Measurements from ENCODE around the gene LPIN1. TPM values are rescaled to one million over a fixed set of nuclear protein-coding genes. Genes with fewer than 3 reads are reported as not detected.
"Not testable (repeated sequence)": the region's sequence is repeated elsewhere in the genome, so short reads cannot be mapped to it uniquely, and the experiment has no call there.

Gene LPIN1
- total RNA-seq, 1 donor from 2014 or later, result 43.0 TPM

- TF ChIP-seq CTCF (IDR thresholded peaks at IDR 0.05; ENCODE audit: borderline replicate concordance), result no peak
- Histone ChIP-seq H3K36me3 (no peaks in the 10 kb centered on the region), H3K27me3 (ENCODE audit: low read depth) (peaks cover 38% of the 10 kb centered on the region), H3K27ac (replicated peaks) (no peak overlapping the region), H3K4me3 (no peak overlapping the region), H3K9me3 (replicated peaks) (peaks cover 4% of the 10 kb centered on the region), H3K4me1 (peaks cover 6% of the 10 kb centered on the region)
- intact Hi-C loops (cut with micrococcal nuclease), result no loop called here
- DNase-seq, result no peak
These were observed 16.8 kb upstream of the LPIN1 start for GRCh38 chr2:11729362-11730212.

GRCh38 chr2:11731214-11731984, 15.0 kb upstream of the LPIN1 start:
- intact Hi-C loops (cut with micrococcal nuclease); H3K27ac ChIP-seq (replicated peaks); H3K4me1 ChIP-seq: not testable (repeated sequence)

GRCh38 chr2:11732587-11732986, 13.8 kb upstream of the LPIN1 start:
- Histone ChIP-seq H3K27ac (replicated peaks) (no peak overlapping the region), H3K9me3 (replicated peaks) (peaks cover 4% of the 10 kb centered on the region), H3K4me3 (no peak overlapping the region), H3K36me3 (no peaks in the 10 kb centered on the region), H3K27me3 (ENCODE audit: low read depth) (peaks cover 42% of the 10 kb centered on the region), H3K4me1 (no peaks in the 10 kb centered on the region)
- intact Hi-C loops (cut with micrococcal nuclease), result no loop called here
- DNase-seq, result no peak
- no peak for TF ChIP-seq CTCF (IDR thresholded peaks at IDR 0.05; ENCODE audit: borderline replicate concordance)

More at GRCh38 chr2:11731214-11731984, 15.0 kb upstream of the LPIN1 start:
- not testable (repeated sequence) for H3K9me3 ChIP-seq (replicated peaks); H3K36me3 ChIP-seq; H3K4me3 ChIP-seq; DNase-seq
- H3K27me3 ChIP-seq (ENCODE audit: low read depth), result peaks cover 47% of the 10 kb centered on the region

DNA sequence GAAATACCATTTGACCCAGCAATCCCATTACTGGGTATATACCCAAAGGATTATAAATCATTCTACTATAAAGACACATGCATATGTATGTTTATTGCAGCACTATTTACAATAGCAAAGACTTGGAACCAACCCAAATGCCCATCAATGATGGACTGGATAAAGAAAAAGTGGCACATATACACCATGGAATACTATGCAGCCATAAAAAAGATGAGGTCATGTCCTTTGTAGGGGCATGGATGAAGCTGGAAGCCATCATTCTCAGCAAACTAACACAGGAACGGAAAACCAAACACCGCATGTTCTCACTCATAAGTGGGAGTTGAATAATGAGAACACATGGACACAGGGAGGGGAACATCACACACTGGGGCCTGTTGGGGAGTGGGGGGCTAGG, 8.6 kb upstream of the LPIN1 start:
- H3K36me3 ChIP-seq; H3K27ac ChIP-seq (replicated peaks); DNase-seq; intact Hi-C loops (cut with micrococcal nuclease); H3K4me3 ChIP-seq; H3K9me3 ChIP-seq (replicated peaks): not testable (repeated sequence)
- H3K27me3 ChIP-seq (ENCODE audit: low read depth), result peaks cover 23% of the 10 kb centered on the region
- peaks cover 12% of the 10 kb centered on the region for H3K4me1 ChIP-seq

GRCh38 chr2:11738589-11739436, 7.6 kb upstream of the LPIN1 start:
- peak overlapping the region; percentile 66 for H3K27ac ChIP-seq (replicated peaks)
- intact Hi-C loops (cut with micrococcal nuclease), result no loop called here
- peaks cover 20% of the 10 kb centered on the region for H3K4me1 ChIP-seq
- peak; percentile 62 for TF ChIP-seq CTCF (IDR thresholded peaks at IDR 0.05; ENCODE audit: borderline replicate concordance)
- no peaks in the 10 kb centered on the region for H3K36me3 ChIP-seq
- DNase-seq, result peak; percentile 61
- H3K9me3 ChIP-seq (replicated peaks), result no peaks in the 10 kb centered on the region
- no peak overlapping the region for H3K4me3 ChIP-seq
- H3K27me3 ChIP-seq (ENCODE audit: low read depth), result peaks cover 19% of the 10 kb centered on the region

- no peak for DNase-seq
- H3K9me3 ChIP-seq (replicated peaks), result no peaks in the 10 kb centered on the region
- H3K4me1 ChIP-seq, result peaks cover 39% of the 10 kb centered on the region
- TF ChIP-seq CTCF (IDR thresholded peaks at IDR 0.05; ENCODE audit: borderline replicate concordance), result no peak
- H3K27me3 ChIP-seq (ENCODE audit: low read depth), result peaks cover 5% of the 10 kb centered on the region
- H3K4me3 ChIP-seq, result no peak overlapping the region
- no peaks in the 10 kb centered on the region for H3K36me3 ChIP-seq
- intact Hi-C loops (cut with micrococcal nuclease), result loop anchor here (10.0 kb wide), 1 partner anchor 46 kb away; no protein-coding TSS in a partner anchor
- H3K27ac ChIP-seq (replicated peaks), result no peak overlapping the region
These were observed 5.7 kb upstream of the LPIN1 start for GRCh38 chr2:11740723-11741122.

Data from left ventricle myocardium inferior (tissue), 1 donor.